Stomach (tissue), 9 donors: ENCODE measurements around the gene MAK. TPM values are rescaled to one million over a fixed set of nuclear protein-coding genes. Genes with fewer than 3 reads are reported as not detected.

Experiments
- DNase-seq, 2 donors: peaks; one replicate each; pipeline versions ENCODE4 v3.0.0 to v3.0.0-alpha.2; 2013 to 2019
- H3K27ac ChIP-seq, 5 donors: fragments of 200-600 bp in 4 of 5; sonication (generic) in 4 of 5; one replicate each; pipeline ENCODE4 v1.5.1; 2013 to 2019; ENCODE audit warnings: mild to moderate bottlenecking in 1 of 5, moderate library complexity in 1 of 5
- H3K27me3 ChIP-seq, 3 donors: fragments of 200-600 bp; sonication (generic); one replicate each; pipeline ENCODE4 v1.5.1; 2017 to 2019; ENCODE audit warnings: mixed run types in 1 of 3
- H3K36me3 ChIP-seq, 4 donors: fragments of 200-600 bp; sonication (generic); 1 replicate in 3 of 4; 2 replicates in 1 of 4; pipeline ENCODE4 v1.5.1; 2016 to 2019
- H3K4me1 ChIP-seq, 4 donors: fragments of 200-600 bp; sonication (generic); one replicate each; pipeline ENCODE4 v1.5.1; 2016 to 2019
- H3K4me3 ChIP-seq, 4 donors: fragments of 200-600 bp; sonication (generic) in 3 of 4; one replicate each; pipeline ENCODE4 v1.5.1; 2016 to 2019; ENCODE audit warnings: mild to moderate bottlenecking in 1 of 4
- H3K9me3 ChIP-seq, 4 donors: fragments of 200-600 bp; sonication (generic); one replicate each; pipeline ENCODE4 v1.5.1; 2016 to 2019
- CTCF ChIP-seq, 7 experiments: fragments of 450-650 bp in 4 of 7; fragments of 200-600 bp in 3 of 7; sonication (generic) in 3 of 7; IDR thresholded peaks; one replicate each; pipeline ENCODE4 v1.5.1; 2016 to 2019; ENCODE audit warnings: antibody characterized with exemption in 7 of 7, control low read depth in 2 of 7, mild to moderate bottlenecking in 1 of 7
- EP300 ChIP-seq: sonication (generic); formaldehyde crosslinking; IDR thresholded peaks from one replicate; pipeline ENCODE4 v1.6.1; 2017; ENCODE audit warnings: antibody characterized with exemption
- POLR2A ChIP-seq, 4 donors: fragments of 450-650 bp; IDR thresholded peaks; one replicate each; pipeline ENCODE4 v1.6.1; 2016; ENCODE audit warnings: antibody characterized with exemption in 4 of 4, control low read depth in 2 of 4, mild to moderate bottlenecking in 1 of 4, moderate library complexity in 1 of 4
- POLR2AphosphoS5 ChIP-seq, 3 donors: sonication (generic); formaldehyde crosslinking; IDR thresholded peaks; one replicate each; pipeline ENCODE4 v1.6.1; 2016; ENCODE audit warnings: antibody characterized with exemption in 3 of 3
- WGBS, 5 donors: extraction: QIAGEN DNeasy Blood & Tissue Kit in 3 of 5; methylation state at CpG; one replicate each; pipeline versions ENCODE4 v1.1.5 to v1.1.7; 2013 to 2018; 5-methylcytosine and 5-hydroxymethylcytosine counted together
- intact Hi-C: fragments of 100-400 bp; cut with DNase I; formaldehyde crosslinking; loops from one replicate; pipeline ENCODE4 v1.15.1; 2023; ENCODE audit warnings: low total_unique reads
- polyA plus RNA-seq, 3 donors: library from polyadenylated mRNA; stranded (reverse); fragments of 200-250 nt; gene quantifications; one replicate each; pipeline ENCODE4 v1.2.3, GENCODE V29; 2013
- total RNA-seq, 5 donors: library from RNA; depleted of rRNA; stranded (reverse); fragments of >200 nt; gene quantifications; one replicate each; pipeline versions ENCODE4 v1.1.0 to v1.2.3, GENCODE V29; 2014 to 2016
- donor health status: healthy with polysubstance abuse.
- donor health status: Bipolar disorder and iron deficiency.
- donor health status: healthy.

MAK gene
- total and polyA plus RNA-seq, 8 donors, result 0.05 to 1.0 (median 0.06) TPM; not detected in 5

GRCh38 chr6:10837009-10837621 is 1.2 kb downstream of the MAK start:
- Histone ChIP-seq H3K4me1 (peaks cover 14 to 27% (median 20%) of the 10 kb centered on the region in 4 donors), H3K27me3 (peaks cover 0 to 38% (median 24%) of the 10 kb centered on the region in 3 donors), H3K27ac (peak overlapping the region in 3 of 5 donors; percentile 70 to 84 (median 74)), H3K36me3 (no peaks in the 10 kb centered on the region), H3K4me3 (peak overlapping the region; percentile 62 to 79 (median 68)), H3K9me3 (peaks cover 0 to 5% (median 2%) of the 10 kb centered on the region in 4 donors)
- no peak for TF ChIP-seq EP300
- no peak for TF ChIP-seq POLR2A (IDR thresholded peaks at IDR 0.05)
- TF ChIP-seq POLR2AphosphoS5 (IDR thresholded peaks at IDR 0.05), result no peak
- no peak for TF ChIP-seq CTCF (IDR thresholded peaks at IDR 0.05)
- 3 to 4% (median 3%) methylated on average over 20 of the region's 20 CpGs for WGBS, 5 donors
- peak; percentile 33 to 58 for DNase-seq
- intact Hi-C loops, result no loop called here

GRCh38 chr6:10834823-10835222 is 3.5 kb downstream of the MAK start:
- no peak for DNase-seq
- intact Hi-C loops, result no loop called here
- Histone ChIP-seq H3K27ac (no peak overlapping the region), H3K4me1 (peaks cover 14 to 27% (median 20%) of the 10 kb centered on the region in 4 donors), H3K9me3 (peaks cover 0 to 5% (median 2%) of the 10 kb centered on the region in 4 donors), H3K36me3 (no peaks in the 10 kb centered on the region), H3K4me3 (no peak overlapping the region), H3K27me3 (peaks cover 0 to 38% (median 24%) of the 10 kb centered on the region in 3 donors)
- TF ChIP-seq CTCF (IDR thresholded peaks at IDR 0.05) (no peak), POLR2AphosphoS5 (IDR thresholded peaks at IDR 0.05) (no peak), POLR2A (IDR thresholded peaks at IDR 0.05) (no peak), EP300 (no peak)
- WGBS, 5 donors, result 76 to 86% (median 82%) methylated on average over 10 to 11 of the region's 11 CpGs

- peaks cover 0 to 5% (median 2%) of the 10 kb centered on the region in 4 donors for H3K9me3 ChIP-seq
- peaks cover 0 to 4% (median under 1%) of the 10 kb centered on the region in 4 donors for H3K4me1 ChIP-seq
- H3K36me3 ChIP-seq, result peaks cover 0 to 6% (median 0%) of the 10 kb centered on the region in 4 donors
- H3K4me3 ChIP-seq, result no peak overlapping the region
- H3K27ac ChIP-seq, result no peak overlapping the region
- peaks cover 0 to 21% (median 12%) of the 10 kb centered on the region in 3 donors for H3K27me3 ChIP-seq
- intact Hi-C loops, result no loop called here
- TF ChIP-seq CTCF (IDR thresholded peaks at IDR 0.05) (no peak), EP300 (no peak), POLR2AphosphoS5 (IDR thresholded peaks at IDR 0.05) (no peak), POLR2A (IDR thresholded peaks at IDR 0.05) (no peak)
- DNase-seq, result no peak
- WGBS, 5 donors, result 86 to 100% (median 95%) methylated on average over 2 of the region's 2 CpGs
Measured at GRCh38 chr6:10831609-10832008, 6.7 kb downstream of the MAK start.

- no peak overlapping the region for H3K27ac ChIP-seq
- no peak for DNase-seq
- intact Hi-C loops, result no loop called here
- no peak for TF ChIP-seq POLR2AphosphoS5 (IDR thresholded peaks at IDR 0.05)
- TF ChIP-seq EP300, result no peak
- TF ChIP-seq POLR2A (IDR thresholded peaks at IDR 0.05), result no peak
- no peak for TF ChIP-seq CTCF (IDR thresholded peaks at IDR 0.05)
- H3K36me3 ChIP-seq, result peaks cover 0 to 6% (median 0%) of the 10 kb centered on the region in 4 donors
- 90 to 95% (median 93%) methylated on average over 6 of the region's 6 CpGs for WGBS, 5 donors
- H3K9me3 ChIP-seq, result no peaks in the 10 kb centered on the region
- no peaks in the 10 kb centered on the region for H3K27me3 ChIP-seq
- no peak overlapping the region for H3K4me3 ChIP-seq
- H3K4me1 ChIP-seq, result no peaks in the 10 kb centered on the region
Measured at GRCh38 chr6:10824819-10825218, 13.5 kb downstream of the MAK start.
